Breast epithelium (tissue), 3 donors: Measurements from ENCODE around the gene TTC28.

Experiments used
- POLR2A ChIP-seq: fragments of 450-650 bp; IDR thresholded peaks from one replicate; pipeline ENCODE4 v1.6.1; 2016; ENCODE audit warnings: antibody characterized with exemption, mild to moderate bottlenecking, moderate library complexity
- POLR2AphosphoS5 ChIP-seq, 3 donors: sonication (generic); formaldehyde crosslinking; IDR thresholded peaks; one replicate each; pipeline ENCODE4 v1.6.1; 2017; ENCODE audit warnings: antibody characterized with exemption in 3 of 3
- TF ChIP-seq, protein P1 (sequence below), 3 donors: fragments of 450-650 bp; IDR thresholded peaks; one replicate each; pipeline ENCODE4 v1.5.1; 2016 to 2017; ENCODE audit warnings: antibody characterized with exemption in 3 of 3, mild to moderate bottlenecking in 3 of 3, moderate library complexity in 3 of 3

DNA sequence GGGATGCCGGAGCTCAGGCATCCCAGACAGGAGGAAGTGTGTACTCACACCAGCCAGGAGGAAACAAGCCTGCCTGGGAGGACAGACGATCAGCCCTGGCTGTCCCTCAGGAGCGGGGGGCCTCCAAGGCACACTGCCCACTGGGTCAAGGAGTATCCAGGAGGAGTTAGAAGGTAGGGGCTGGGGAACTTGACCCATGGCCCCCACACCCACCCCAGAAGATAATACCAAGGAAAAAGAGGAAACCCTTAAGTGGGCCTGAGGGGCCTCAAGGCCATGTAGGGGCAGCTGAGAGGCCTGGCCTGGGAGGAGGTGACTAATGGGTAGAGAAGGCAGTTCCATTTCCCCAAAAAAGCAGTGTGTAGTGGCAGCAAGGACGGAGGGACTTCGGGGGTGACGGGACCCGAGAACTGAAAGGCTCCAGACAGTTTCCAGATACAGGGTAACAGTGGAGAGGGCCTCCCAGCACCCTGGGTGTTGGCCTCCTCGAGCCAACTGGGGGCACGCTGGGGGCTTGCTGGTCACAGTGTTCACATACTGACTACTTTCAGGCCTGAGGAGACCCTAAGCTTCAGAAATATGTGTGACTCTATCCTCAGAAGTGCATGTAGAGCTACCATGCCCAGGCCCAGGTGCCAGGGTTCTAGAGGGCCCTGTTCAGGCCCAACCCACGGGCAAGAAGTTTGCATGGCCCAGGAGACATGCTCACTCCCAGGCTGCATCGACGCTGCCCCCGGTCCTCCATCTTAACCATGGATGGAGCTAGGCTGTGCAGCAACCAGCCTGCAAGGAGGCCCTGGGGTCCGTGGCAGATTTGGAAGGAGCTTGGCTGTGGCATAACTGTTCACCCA lies 684.9 kb downstream of the TTC28 start:
- TF ChIP-seq, protein P1, sequence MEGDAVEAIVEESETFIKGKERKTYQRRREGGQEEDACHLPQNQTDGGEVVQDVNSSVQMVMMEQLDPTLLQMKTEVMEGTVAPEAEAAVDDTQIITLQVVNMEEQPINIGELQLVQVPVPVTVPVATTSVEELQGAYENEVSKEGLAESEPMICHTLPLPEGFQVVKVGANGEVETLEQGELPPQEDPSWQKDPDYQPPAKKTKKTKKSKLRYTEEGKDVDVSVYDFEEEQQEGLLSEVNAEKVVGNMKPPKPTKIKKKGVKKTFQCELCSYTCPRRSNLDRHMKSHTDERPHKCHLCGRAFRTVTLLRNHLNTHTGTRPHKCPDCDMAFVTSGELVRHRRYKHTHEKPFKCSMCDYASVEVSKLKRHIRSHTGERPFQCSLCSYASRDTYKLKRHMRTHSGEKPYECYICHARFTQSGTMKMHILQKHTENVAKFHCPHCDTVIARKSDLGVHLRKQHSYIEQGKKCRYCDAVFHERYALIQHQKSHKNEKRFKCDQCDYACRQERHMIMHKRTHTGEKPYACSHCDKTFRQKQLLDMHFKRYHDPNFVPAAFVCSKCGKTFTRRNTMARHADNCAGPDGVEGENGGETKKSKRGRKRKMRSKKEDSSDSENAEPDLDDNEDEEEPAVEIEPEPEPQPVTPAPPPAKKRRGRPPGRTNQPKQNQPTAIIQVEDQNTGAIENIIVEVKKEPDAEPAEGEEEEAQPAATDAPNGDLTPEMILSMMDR (IDR thresholded peaks at IDR 0.05) = no peak
- TF ChIP-seq POLR2AphosphoS5 (IDR thresholded peaks at IDR 0.05) = no peak
- no peak for TF ChIP-seq POLR2A
